Mesenchymal stem cell (in vitro differentiated cells and primary cell): Measurements from ENCODE around the gene METRNL.

Source experiments
- DNase-seq: peaks from one replicate; pipeline ENCODE4 v3.0.0-alpha.2; 2013
- H2AFZ ChIP-seq: one replicate; pipeline ENCODE4 v1.6.1; 2013; ENCODE audit warnings: low read depth, mild to moderate bottlenecking, control low read depth, inconsistent platforms, low read length, moderate library complexity
- H2AK5ac ChIP-seq: 2 replicates; pipeline ENCODE4 v1.6.1; 2013; ENCODE audit warnings: low read length, moderate library complexity, mild to moderate bottlenecking, inconsistent platforms; ENCODE audit not compliant: severe bottlenecking
- H2BK120ac ChIP-seq: one replicate; pipeline ENCODE4 v1.6.1; 2013; ENCODE audit warnings: low read depth, mild to moderate bottlenecking, inconsistent platforms, low read length, moderate library complexity
- H2BK12ac ChIP-seq, 2 experiments: one replicate each; pipeline ENCODE4 v1.6.1; 2013; ENCODE audit warnings: inconsistent platforms in 2 of 2, low read length in 2 of 2, mild to moderate bottlenecking in 2 of 2, moderate library complexity in 2 of 2, control low read depth in 1 of 2
- H2BK15ac ChIP-seq: one replicate; pipeline ENCODE4 v1.6.1; 2013; ENCODE audit warnings: mild to moderate bottlenecking, low read depth, inconsistent platforms; ENCODE audit not compliant: poor library complexity, severe bottlenecking
- H2BK5ac ChIP-seq: 2 replicates; pipeline ENCODE4 v1.6.1; 2013; ENCODE audit warnings: low read depth, mild to moderate bottlenecking, low read length, control low read depth, inconsistent platforms; ENCODE audit not compliant: poor library complexity, severe bottlenecking
- H3K14ac ChIP-seq, 2 experiments: one replicate each; pipeline ENCODE4 v1.6.1; 2013; ENCODE audit warnings: inconsistent platforms in 2 of 2, low read length in 2 of 2, control low read depth in 1 of 2, mild to moderate bottlenecking in 1 of 2, moderate library complexity in 1 of 2
- H3K18ac ChIP-seq, 2 experiments: one replicate each; pipeline ENCODE4 v1.6.1; 2013; ENCODE audit warnings: inconsistent platforms in 2 of 2, low read length in 2 of 2, control low read depth in 1 of 2, low read depth in 1 of 2, mild to moderate bottlenecking in 1 of 2
- H3K23ac ChIP-seq, 2 experiments: one replicate each; pipeline ENCODE4 v1.6.1; 2013; ENCODE audit warnings: inconsistent platforms in 2 of 2, low read length in 2 of 2, mild to moderate bottlenecking in 2 of 2, moderate library complexity in 2 of 2, control low read depth in 1 of 2
- H3K27ac ChIP-seq: 2 replicates; pipeline ENCODE4 v1.5.1; 2013; ENCODE audit warnings: mild to moderate bottlenecking, moderate library complexity, low read length, control low read depth, inconsistent platforms; ENCODE audit not compliant: poor library complexity, severe bottlenecking
- H3K27me3 ChIP-seq, 2 experiments: 2 replicates each; pipeline versions ENCODE4 v1.6.1 to v1.7.0; 2013; ENCODE audit warnings: low read length in 2 of 2, mild to moderate bottlenecking in 2 of 2, moderate library complexity in 2 of 2, control low read depth in 1 of 2, inconsistent platforms in 1 of 2; ENCODE audit not compliant: control insufficient read depth in 1 of 2, insufficient read depth in 1 of 2
- H3K36me3 ChIP-seq, 2 experiments: 2 replicates each; pipeline versions ENCODE4 v1.6.1 to v1.7.0; 2013; ENCODE audit warnings: low read length in 2 of 2, control low read depth in 1 of 2, inconsistent platforms in 1 of 2, low read depth in 1 of 2, mild to moderate bottlenecking in 1 of 2; ENCODE audit not compliant: insufficient read depth in 2 of 2, control insufficient read depth in 1 of 2
- H3K4ac ChIP-seq, 2 experiments: one replicate each; pipeline ENCODE4 v1.6.1; 2013; ENCODE audit warnings: inconsistent platforms in 2 of 2, low read length in 2 of 2, mild to moderate bottlenecking in 2 of 2, moderate library complexity in 2 of 2, control low read depth in 1 of 2, low read depth in 1 of 2
- H3K4me1 ChIP-seq: 2 replicates; pipeline ENCODE4 v1.6.1; 2013; ENCODE audit warnings: low read depth, low read length, control low read depth; ENCODE audit not compliant: control insufficient read depth, insufficient read depth
- H3K4me2 ChIP-seq: 2 replicates; pipeline ENCODE4 v1.6.1; 2013; ENCODE audit warnings: low read length, mild to moderate bottlenecking, inconsistent platforms; ENCODE audit not compliant: poor library complexity, severe bottlenecking
- H3K4me3 ChIP-seq, 2 experiments: 2 replicates each; pipeline versions ENCODE4 v1.5.1 to v1.7.0; 2013; ENCODE audit warnings: low read length in 2 of 2, mild to moderate bottlenecking in 2 of 2, control low read depth in 1 of 2, low read depth in 1 of 2; ENCODE audit not compliant: insufficient read depth in 1 of 2
- H3K79me1 ChIP-seq: replicated peaks from 2 replicates; pipeline ENCODE4 v1.6.1; 2013; ENCODE audit warnings: mild to moderate bottlenecking, control low read depth, low read length, inconsistent platforms; ENCODE audit not compliant: poor library complexity, severe bottlenecking
- H3K9ac ChIP-seq: 2 replicates; pipeline ENCODE4 v1.7.0; 2013; ENCODE audit warnings: mild to moderate bottlenecking, low read length, moderate library complexity
- H3K9me3 ChIP-seq: 2 replicates; pipeline ENCODE4 v1.7.0; 2013; ENCODE audit warnings: mild to moderate bottlenecking, low read length; ENCODE audit not compliant: control insufficient read depth
- H4K8ac ChIP-seq: one replicate; pipeline ENCODE4 v1.6.1; 2013; ENCODE audit warnings: inconsistent platforms, mild to moderate bottlenecking, low read length, moderate library complexity
- H4K91ac ChIP-seq: one replicate; pipeline ENCODE4 v1.6.1; 2013; ENCODE audit warnings: mild to moderate bottlenecking, low read length, inconsistent platforms
- WGBS: methylation state at CpG from one replicate; pipeline ENCODE4 v1.1.7; 2013; ENCODE audit warnings: mixed read lengths; 5-methylcytosine and 5-hydroxymethylcytosine counted together

The METRNL gene

DNA sequence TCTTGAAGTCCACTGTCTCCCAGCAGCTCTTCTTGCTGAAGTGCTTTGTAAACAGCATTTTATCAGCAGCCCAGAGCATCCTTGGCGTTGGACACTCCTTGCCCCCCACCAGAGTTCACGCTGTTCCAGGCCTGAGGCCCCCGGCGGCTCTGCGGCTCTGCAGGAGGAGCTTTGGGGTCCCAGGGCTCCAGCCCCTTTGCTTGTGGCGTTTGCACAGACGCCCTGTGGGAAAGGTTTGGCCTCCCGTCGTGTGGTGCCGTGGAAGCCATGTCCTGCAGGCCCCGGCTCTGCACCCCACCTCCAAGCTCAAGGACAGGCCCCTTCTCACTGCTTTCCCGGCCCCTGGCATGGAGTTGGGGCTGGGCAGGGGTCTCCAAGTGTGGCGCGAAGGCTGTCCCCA, 14.1 kb downstream of the METRNL start:
- Histone ChIP-seq H3K4ac (no peak overlapping the region), H3K9ac (no peak overlapping the region), H2AK5ac (no peak overlapping the region), H2BK15ac (no peak overlapping the region), H2BK12ac (no peak overlapping the region), H3K4me1 (peaks cover 54% of the 10 kb centered on the region), H3K27me3 (no peaks in the 10 kb centered on the region), H2BK120ac (no peak overlapping the region), H3K23ac (no peak overlapping the region), H2BK5ac (no peak overlapping the region), H3K4me2 (no peak overlapping the region), H2AFZ (no peak overlapping the region), H3K27ac (no peak overlapping the region), H4K8ac (no peak overlapping the region), H3K18ac (no peak overlapping the region), H3K9me3 (no peaks in the 10 kb centered on the region), H3K79me1 (peaks cover 50% of the 10 kb centered on the region), H4K91ac (no peak overlapping the region), H3K36me3 (peaks cover 63 to 91% of the 10 kb centered on the region in 2 experiments), H3K4me3 (no peak overlapping the region), H3K14ac (no peak overlapping the region)
- DNase-seq, result no peak
- WGBS, result 96% methylated on average over 14 of the region's 14 CpGs

DNA sequence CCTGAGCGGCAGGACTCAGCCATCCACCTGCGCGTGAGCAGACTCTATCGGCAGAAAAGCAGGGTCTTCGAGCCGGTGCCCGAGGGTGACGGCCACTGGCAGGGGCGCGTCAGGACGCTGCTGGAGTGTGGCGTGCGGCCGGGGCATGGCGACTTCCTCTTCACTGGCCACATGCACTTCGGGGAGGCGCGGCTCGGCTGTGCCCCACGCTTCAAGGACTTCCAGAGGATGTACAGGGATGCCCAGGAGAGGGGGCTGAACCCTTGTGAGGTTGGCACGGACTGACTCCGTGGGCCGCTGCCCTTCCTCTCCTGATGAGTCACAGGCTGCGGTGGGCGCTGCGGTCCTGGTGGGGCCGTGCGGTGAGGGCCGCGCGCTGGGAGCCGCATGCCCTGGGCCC, 14.9 kb downstream of the METRNL start:
- Histone ChIP-seq H3K4me2 (no peak overlapping the region), H3K79me1 (peaks cover 44% of the 10 kb centered on the region), H3K14ac (no peak overlapping the region), H3K27me3 (no peaks in the 10 kb centered on the region), H2BK5ac (no peak overlapping the region), H4K8ac (no peak overlapping the region), H2AFZ (no peak overlapping the region), H3K27ac (no peak overlapping the region), H3K4me3 (no peak overlapping the region), H2BK12ac (no peak overlapping the region), H3K36me3 (peaks cover 59 to 83% of the 10 kb centered on the region in 2 experiments), H3K9me3 (no peaks in the 10 kb centered on the region), H2AK5ac (no peak overlapping the region), H3K4me1 (peaks cover 54% of the 10 kb centered on the region), H3K18ac (no peak overlapping the region), H3K9ac (no peak overlapping the region), H3K4ac (no peak overlapping the region), H2BK15ac (no peak overlapping the region), H4K91ac (peak overlapping the region; percentile 11), H2BK120ac (no peak overlapping the region), H3K23ac (no peak overlapping the region)
- WGBS, result 96% methylated on average over 29 of the region's 32 CpGs
- DNase-seq, result no peak

DNA sequence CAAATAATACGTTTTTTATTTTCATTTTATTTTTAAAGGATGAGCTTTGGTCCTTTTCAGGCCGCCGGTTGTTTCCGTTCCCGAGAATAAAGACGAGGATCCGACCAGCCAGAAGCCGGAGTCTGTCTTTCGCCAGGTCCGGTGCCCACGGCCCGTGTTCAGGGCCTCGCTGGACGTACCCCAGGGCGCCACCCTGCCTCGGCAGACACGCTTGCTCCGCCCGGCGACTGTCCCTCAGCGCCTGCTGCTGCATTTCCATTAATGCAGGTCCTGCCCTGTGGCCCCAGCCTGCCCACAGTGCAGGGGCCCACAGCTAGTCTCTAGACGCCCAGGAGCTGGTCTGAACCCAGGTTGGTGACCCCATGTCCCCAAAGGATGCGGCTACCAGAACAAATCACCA, 15.6 kb downstream of the METRNL start:
- no peak for DNase-seq
- H3K4me3 ChIP-seq, result no peak overlapping the region
- no peak overlapping the region for H3K4ac ChIP-seq
- no peak overlapping the region for H2BK120ac ChIP-seq
- H3K27me3 ChIP-seq, result no peaks in the 10 kb centered on the region
- no peaks in the 10 kb centered on the region for H3K9me3 ChIP-seq
- H4K91ac ChIP-seq, result no peak overlapping the region
- H3K14ac ChIP-seq, result no peak overlapping the region
- no peak overlapping the region for H3K23ac ChIP-seq
- H2BK12ac ChIP-seq, result no peak overlapping the region
- H3K4me1 ChIP-seq, result peaks cover 54% of the 10 kb centered on the region
- H3K79me1 ChIP-seq, result peaks cover 43% of the 10 kb centered on the region
- H2AFZ ChIP-seq, result no peak overlapping the region
- no peak overlapping the region for H2AK5ac ChIP-seq
- no peak overlapping the region for H3K9ac ChIP-seq
- no peak overlapping the region for H3K18ac ChIP-seq
- H2BK5ac ChIP-seq, result no peak overlapping the region
- H4K8ac ChIP-seq, result no peak overlapping the region
- H3K27ac ChIP-seq, result no peak overlapping the region
- H3K4me2 ChIP-seq, result no peak overlapping the region
- H2BK15ac ChIP-seq, result no peak overlapping the region
- 95% methylated on average over 23 of the region's 23 CpGs for WGBS
- H3K36me3 ChIP-seq, result peaks cover 55 to 77% of the 10 kb centered on the region in 2 experiments

DNA sequence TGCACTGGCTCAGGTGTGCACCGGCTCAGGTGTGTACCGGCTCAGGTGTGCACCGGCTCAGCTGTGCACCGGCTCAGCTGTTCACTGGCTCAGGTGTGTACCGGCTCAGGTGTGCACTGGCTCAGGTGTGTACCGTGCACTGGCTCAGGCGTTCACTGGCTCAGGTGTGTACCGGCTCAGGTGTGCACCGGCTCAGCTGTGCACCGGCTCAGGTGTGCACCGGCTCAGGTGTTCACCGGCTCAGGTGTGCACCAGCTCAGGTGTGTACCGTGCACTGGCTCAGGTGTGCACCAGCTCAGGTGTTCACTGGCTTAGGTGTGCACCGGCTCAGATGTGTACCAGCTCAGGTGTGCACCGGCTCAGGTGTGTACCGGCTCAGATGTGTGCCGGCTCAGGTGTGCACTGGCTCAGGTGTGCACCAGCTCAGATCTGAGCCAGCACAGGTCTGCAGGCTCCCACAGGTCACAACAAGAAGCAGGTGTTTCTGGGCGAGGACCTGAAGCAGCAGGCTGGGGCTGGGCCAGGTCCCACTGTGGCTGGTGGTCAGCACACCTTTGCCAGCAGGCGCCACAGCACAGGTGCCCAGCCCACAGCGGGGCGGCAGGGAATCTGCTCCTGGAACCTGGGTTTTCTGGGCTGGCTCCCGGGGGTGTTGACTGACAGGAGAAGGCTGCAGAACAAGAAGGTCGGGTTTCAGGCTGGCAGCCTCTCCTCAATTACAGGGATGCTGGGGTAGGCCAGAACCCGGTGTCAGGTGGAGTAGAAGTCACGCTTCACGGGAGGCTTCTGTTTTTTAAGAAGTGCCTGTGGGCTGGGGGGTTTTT, 17.2 kb downstream of the METRNL start:
- no peak overlapping the region for H3K9ac ChIP-seq
- H2AK5ac ChIP-seq, result no peak overlapping the region
- DNase-seq, result no peak
- H3K27me3 ChIP-seq, result no peaks in the 10 kb centered on the region
- H3K18ac ChIP-seq, result no peak overlapping the region
- no peak overlapping the region for H2BK120ac ChIP-seq
- no peak overlapping the region for H3K23ac ChIP-seq
- H3K4me2 ChIP-seq, result no peak overlapping the region
- no peak overlapping the region for H3K14ac ChIP-seq
- H2AFZ ChIP-seq, result no peak overlapping the region
- H3K9me3 ChIP-seq, result no peaks in the 10 kb centered on the region
- H3K4ac ChIP-seq, result no peak overlapping the region
- H2BK15ac ChIP-seq, result no peak overlapping the region
- H3K27ac ChIP-seq, result no peak overlapping the region
- no peak overlapping the region for H4K91ac ChIP-seq
- H3K4me3 ChIP-seq, result no peak overlapping the region
- H3K36me3 ChIP-seq, result peaks cover 49 to 63% of the 10 kb centered on the region in 2 experiments
- H2BK5ac ChIP-seq, result no peak overlapping the region
- no peak overlapping the region for H2BK12ac ChIP-seq
- 91% methylated on average over 26 of the region's 26 CpGs for WGBS
- peak overlapping the region; percentile 10 for H4K8ac ChIP-seq
- peaks cover 55% of the 10 kb centered on the region for H3K4me1 ChIP-seq
- peaks cover 31% of the 10 kb centered on the region for H3K79me1 ChIP-seq
